HEK293 (cell line): ENCODE measurements around the gene PBRM1.
A peak's percentile ranks its signal among the peaks of the same experiment; 100 is the strongest.
"Not testable (repeated sequence)": the region's sequence is repeated elsewhere in the genome, so short reads cannot be mapped to it uniquely, and the experiment has no call there.

ENCODE experiments used
- CTCF ChIA-PET: fragments of 350-600 bp; formaldehyde crosslinking; extraction: SDS; loops from one replicate; lab custom pipeline; 2021; ENCODE audit warnings: antibody characterized with exemption; lab: Yijun Ruan, JAX
- POLR2A ChIA-PET: fragments of 300-600 bp; formaldehyde crosslinking; extraction: SDS; loops from one replicate; lab custom pipeline; 2020; ENCODE audit warnings: antibody characterized with exemption, inconsistent platforms; lab: Yijun Ruan, JAX
- H3K27ac ChIP-seq: fragments of 200-500 bp; sonication (Bioruptor generic); 2 replicates; pipeline ENCODE4 v1.5.1; 2014; ENCODE audit warnings: low read depth, low read length, control low read depth, inconsistent platforms; ENCODE audit errors: extremely low read depth
- H3K36me3 ChIP-seq, 2 experiments: fragments of 200-500 bp in 1 of 2; sonication (Bioruptor generic) in 1 of 2; 1 replicate in 1 of 2; 2 replicates in 1 of 2; pipeline ENCODE4 v1.5.1; 2014 to 2017; ENCODE audit warnings: inconsistent platforms in 2 of 2, low read length in 2 of 2; ENCODE audit not compliant: control insufficient read depth in 2 of 2, insufficient read depth in 1 of 2
- H3K4me1 ChIP-seq: fragments of 200-500 bp; sonication (Bioruptor generic); 2 replicates; pipeline ENCODE4 v1.5.1; 2014; ENCODE audit warnings: mild to moderate bottlenecking, low read length, inconsistent platforms; ENCODE audit not compliant: control insufficient read depth, insufficient read depth
- H3K4me3 ChIP-seq: 2 replicates; pipeline ENCODE4 v1.5.1; 2011; ENCODE audit warnings: low read depth, mild to moderate bottlenecking, control low read depth, low read length, moderate library complexity
- H3K9me3 ChIP-seq: fragments of 200-500 bp; sonication (Bioruptor generic); 2 replicates; pipeline ENCODE4 v1.5.1; 2014; ENCODE audit warnings: low read depth, low read length, inconsistent platforms; ENCODE audit not compliant: control insufficient read depth, insufficient read depth
- EGR2 ChIP-seq: fragments of 450-650 bp; formaldehyde crosslinking; IDR thresholded peaks from 2 replicates; pipeline ENCODE4 v1.5.1; 2016; ENCODE audit warnings: low read depth, missing biosample characterization, missing genetic modification characterization
- GLI4 ChIP-seq: fragments of 450-650 bp; formaldehyde crosslinking; IDR thresholded peaks from 2 replicates; pipeline ENCODE4 v1.5.1; 2016; ENCODE audit warnings: missing biosample characterization, missing genetic modification characterization
- HOXA7 ChIP-seq: sonication (generic); formaldehyde crosslinking; IDR thresholded peaks from 2 replicates; pipeline ENCODE4 v1.8.1; 2022; ENCODE audit warnings: missing genetic modification reagents, borderline replicate concordance
- OSR2 ChIP-seq: fragments of 450-650 bp; formaldehyde crosslinking; IDR thresholded peaks from 2 replicates; pipeline ENCODE4 v1.5.1; 2016; ENCODE audit warnings: missing biosample characterization, missing genetic modification characterization
- OVOL3 ChIP-seq: fragments of 450-650 bp; formaldehyde crosslinking; IDR thresholded peaks from 2 replicates; pipeline ENCODE4 v1.5.1; 2016; ENCODE audit warnings: missing biosample characterization, missing genetic modification characterization
- RBAK ChIP-seq: fragments of 450-650 bp; formaldehyde crosslinking; IDR thresholded peaks from 2 replicates; pipeline ENCODE4 v1.5.1; 2016; ENCODE audit warnings: missing biosample characterization, missing genetic modification characterization
- ZBTB1 ChIP-seq: fragments of 450-650 bp; formaldehyde crosslinking; IDR thresholded peaks from 2 replicates; pipeline ENCODE4 v1.5.1; 2016; ENCODE audit warnings: missing biosample characterization, missing genetic modification characterization
- ZFP41 ChIP-seq: fragments of 450-650 bp; formaldehyde crosslinking; IDR thresholded peaks from 2 replicates; pipeline ENCODE4 v1.5.1; 2016; ENCODE audit warnings: missing biosample characterization, missing genetic modification characterization, borderline replicate concordance
- ZFP69B ChIP-seq: fragments of 450-650 bp; formaldehyde crosslinking; IDR thresholded peaks from 2 replicates; pipeline ENCODE4 v1.5.1; 2016; ENCODE audit warnings: missing biosample characterization, missing genetic modification characterization
- ZNF121 ChIP-seq: fragments of 450-650 bp; formaldehyde crosslinking; IDR thresholded peaks from 2 replicates; pipeline ENCODE4 v1.5.1; 2016; ENCODE audit warnings: missing biosample characterization, missing genetic modification characterization
- ZNF138 ChIP-seq: fragments of 450-650 bp; formaldehyde crosslinking; IDR thresholded peaks from 2 replicates; pipeline ENCODE4 v1.5.1; 2016; ENCODE audit warnings: missing biosample characterization, missing genetic modification characterization, borderline replicate concordance
- ZNF16 ChIP-seq: fragments of 450-650 bp; formaldehyde crosslinking; IDR thresholded peaks from 2 replicates; pipeline ENCODE4 v1.5.1; 2016; ENCODE audit warnings: low read depth, missing biosample characterization, missing genetic modification characterization
- ZNF174 ChIP-seq: fragments of 450-650 bp; formaldehyde crosslinking; IDR thresholded peaks from 2 replicates; pipeline ENCODE4 v1.5.0; 2017; ENCODE audit warnings: missing biosample characterization, mild to moderate bottlenecking, missing genetic modification characterization
- ZNF175 ChIP-seq: fragments of 450-650 bp; formaldehyde crosslinking; IDR thresholded peaks from 2 replicates; pipeline ENCODE4 v1.5.1; 2016; ENCODE audit warnings: missing biosample characterization, missing genetic modification characterization
- ZNF221 ChIP-seq: fragments of 450-650 bp; formaldehyde crosslinking; IDR thresholded peaks from 2 replicates; pipeline ENCODE4 v1.5.1; 2017; ENCODE audit warnings: missing biosample characterization, missing genetic modification characterization, borderline replicate concordance
- ZNF416 ChIP-seq: fragments of 450-650 bp; formaldehyde crosslinking; IDR thresholded peaks from 2 replicates; pipeline ENCODE4 v1.5.1; 2016; ENCODE audit warnings: missing biosample characterization, missing genetic modification characterization
- ZNF426 ChIP-seq: fragments of 450-650 bp; formaldehyde crosslinking; IDR thresholded peaks from 2 replicates; pipeline ENCODE4 v1.5.1; 2017; ENCODE audit warnings: missing biosample characterization, missing genetic modification characterization, mild to moderate bottlenecking, inconsistent platforms, moderate library complexity
- ZNF610 ChIP-seq: fragments of 450-650 bp; formaldehyde crosslinking; IDR thresholded peaks from 2 replicates; pipeline ENCODE4 v1.5.1; 2016; ENCODE audit warnings: missing biosample characterization, missing genetic modification characterization, borderline replicate concordance
- ZSCAN23 ChIP-seq: fragments of 450-650 bp; formaldehyde crosslinking; IDR thresholded peaks from 2 replicates; pipeline ENCODE4 v1.5.1; 2016; ENCODE audit warnings: missing biosample characterization, missing genetic modification characterization
- TF ChIP-seq, protein P1 (sequence below): fragments of 450-650 bp; formaldehyde crosslinking; IDR thresholded peaks from 2 replicates; pipeline ENCODE4 v1.5.1; 2016; ENCODE audit warnings: missing biosample characterization, missing genetic modification characterization
- TF ChIP-seq, protein P2 (sequence below): fragments of 450-650 bp; formaldehyde crosslinking; IDR thresholded peaks from 2 replicates; pipeline ENCODE4 v1.5.1; 2016; ENCODE audit warnings: missing biosample characterization, missing genetic modification characterization
- TF ChIP-seq, protein P3 (sequence below): fragments of 450-650 bp; formaldehyde crosslinking; IDR thresholded peaks from 2 replicates; pipeline ENCODE4 v1.5.1; 2016; ENCODE audit warnings: missing biosample characterization, missing genetic modification characterization
- TF ChIP-seq, protein P4 (sequence below): fragments of 450-650 bp; formaldehyde crosslinking; IDR thresholded peaks from 2 replicates; pipeline ENCODE4 v1.5.1; 2016; ENCODE audit warnings: missing biosample characterization, missing genetic modification characterization

PBRM1 gene

DNA sequence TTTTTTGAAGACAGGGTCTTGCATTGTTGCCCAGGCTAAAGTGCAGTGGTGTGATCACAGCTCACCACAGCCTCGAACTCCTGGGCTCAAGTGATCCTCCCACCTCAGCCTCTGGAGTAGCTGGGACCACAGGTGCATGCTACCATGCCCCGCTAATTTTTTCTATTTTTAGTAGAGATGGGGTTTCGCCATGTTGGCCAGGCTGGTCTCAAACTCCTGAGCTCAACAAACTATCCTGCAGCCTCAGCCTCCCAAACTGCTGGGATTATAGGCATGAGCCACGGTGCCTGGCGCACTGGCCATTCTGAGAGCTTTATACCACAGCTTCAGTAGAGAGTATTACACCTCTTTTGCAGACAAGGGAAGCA lies 159.1 kb downstream of the PBRM1 start:
- peaks cover 0 to 80% of the 10 kb centered on the region in 2 experiments; a peak in 1 of 3 replicates for H3K36me3 ChIP-seq
- H3K9me3 ChIP-seq, H3K4me1 ChIP-seq, H3K27ac ChIP-seq, H3K4me3 ChIP-seq: not testable (repeated sequence)
- peak; percentile 72 for TF ChIP-seq ZNF121 (tag by site-specific recombination)
- ChIA-PET CTCF (interaction anchor here (0.8 to 1.2 kb wide), 3 partner anchors 77 to 114 kb away, joined by 3 to 6 read pairs (median 3); no protein-coding TSS in a partner anchor), POLR2A (interaction anchor here (0.9 to 1.7 kb wide), 3 partner anchors 10 to 15 kb away, joined by 3 to 5 read pairs (median 3); partner anchors contain the start of gene UQCC5)

DNA sequence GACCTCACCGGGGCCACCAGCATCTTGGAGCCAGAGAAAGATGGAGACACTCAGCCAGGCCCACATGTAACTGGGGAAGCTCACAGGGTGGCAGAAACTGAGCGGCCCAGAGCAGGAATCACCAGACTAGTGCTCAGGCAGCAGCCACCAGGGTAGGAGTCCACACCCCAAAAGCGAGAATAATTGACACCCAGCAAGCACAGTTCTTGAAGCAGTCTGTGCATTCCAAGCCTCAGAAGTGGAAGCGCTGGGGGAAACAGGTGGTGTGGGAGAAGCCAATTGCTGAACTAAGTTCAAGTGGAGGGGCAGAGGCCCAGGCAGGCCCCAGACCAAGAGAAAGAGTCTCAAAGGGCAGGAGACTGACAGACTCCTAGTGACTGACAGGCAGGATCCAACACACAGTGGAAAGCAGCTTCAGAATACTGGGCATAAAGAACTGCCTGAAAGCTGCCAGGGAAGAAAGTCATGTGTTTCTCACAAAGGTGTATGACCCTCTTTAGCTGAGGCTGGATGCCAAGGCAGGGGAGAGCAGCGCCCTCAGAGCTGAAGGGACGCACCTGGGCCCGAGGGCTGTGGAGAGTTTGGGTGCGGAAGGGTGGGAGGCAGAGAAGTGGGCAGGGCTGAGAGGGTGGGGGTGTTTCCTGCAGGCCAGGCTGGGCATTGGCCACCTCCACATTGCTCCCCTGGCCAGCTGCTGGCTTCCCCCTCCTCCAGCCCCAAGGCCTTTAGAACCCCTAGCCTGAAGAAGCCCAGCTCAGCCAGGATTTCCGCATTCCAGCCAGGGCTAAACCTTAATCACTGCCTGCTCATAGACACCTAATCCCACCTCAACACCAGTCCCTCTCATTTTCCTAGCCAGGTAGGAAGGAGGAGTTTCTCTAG lies 159.8 kb downstream of the PBRM1 start:
- POLR2A ChIA-PET = interaction anchor here (0.9 to 1.7 kb wide), 3 partner anchors 10 to 16 kb away, joined by 3 to 5 read pairs (median 3); partner anchors contain the start of gene UQCC5
- CTCF ChIA-PET = interaction anchor here (1.2 kb wide), 2 partner anchors 78 to 114 kb away, joined by 3 to 6 read pairs; no protein-coding TSS in a partner anchor
- Histone ChIP-seq H3K9me3 (no peaks in the 10 kb centered on the region), H3K27ac (no peak overlapping the region), H3K4me1 (no peaks in the 10 kb centered on the region), H3K36me3 (peaks cover 0 to 74% of the 10 kb centered on the region in 2 experiments; a peak in 1 of 3 replicates), H3K4me3 (no peak overlapping the region)
- TF ChIP-seq ZFP69B = no peak
- TF ChIP-seq, protein P1, sequence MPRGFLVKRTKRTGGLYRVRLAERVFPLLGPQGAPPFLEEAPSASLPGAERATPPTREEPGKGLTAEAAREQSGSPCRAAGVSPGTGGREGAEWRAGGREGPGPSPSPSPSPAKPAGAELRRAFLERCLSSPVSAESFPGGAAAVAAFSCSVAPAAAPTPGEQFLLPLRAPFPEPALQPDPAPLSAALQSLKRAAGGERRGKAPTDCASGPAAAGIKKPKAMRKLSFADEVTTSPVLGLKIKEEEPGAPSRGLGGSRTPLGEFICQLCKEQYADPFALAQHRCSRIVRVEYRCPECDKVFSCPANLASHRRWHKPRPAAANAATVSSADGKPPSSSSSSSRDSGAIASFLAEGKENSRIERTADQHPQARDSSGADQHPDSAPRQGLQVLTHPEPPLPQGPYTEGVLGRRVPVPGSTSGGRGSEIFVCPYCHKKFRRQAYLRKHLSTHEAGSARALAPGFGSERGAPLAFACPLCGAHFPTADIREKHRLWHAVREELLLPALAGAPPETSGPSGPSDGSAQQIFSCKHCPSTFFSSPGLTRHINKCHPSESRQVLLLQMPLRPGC (tag by site-specific recombination) = no peak
- TF ChIP-seq ZNF16 (tag by site-specific recombination) = no peak
- TF ChIP-seq ZNF138 (tag by site-specific recombination) = no peak
- no peak for TF ChIP-seq ZNF610 (tag by site-specific recombination)
- no peak for TF ChIP-seq RBAK (tag by site-specific recombination)
- TF ChIP-seq GLI4 (tag by site-specific recombination) = no peak
- TF ChIP-seq, protein P2, sequence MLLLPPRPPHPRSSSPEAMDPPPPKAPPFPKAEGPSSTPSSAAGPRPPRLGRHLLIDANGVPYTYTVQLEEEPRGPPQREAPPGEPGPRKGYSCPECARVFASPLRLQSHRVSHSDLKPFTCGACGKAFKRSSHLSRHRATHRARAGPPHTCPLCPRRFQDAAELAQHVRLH (tag by site-specific recombination) = no peak
- no peak for TF ChIP-seq ZNF221 (tag by site-specific recombination)

DNA sequence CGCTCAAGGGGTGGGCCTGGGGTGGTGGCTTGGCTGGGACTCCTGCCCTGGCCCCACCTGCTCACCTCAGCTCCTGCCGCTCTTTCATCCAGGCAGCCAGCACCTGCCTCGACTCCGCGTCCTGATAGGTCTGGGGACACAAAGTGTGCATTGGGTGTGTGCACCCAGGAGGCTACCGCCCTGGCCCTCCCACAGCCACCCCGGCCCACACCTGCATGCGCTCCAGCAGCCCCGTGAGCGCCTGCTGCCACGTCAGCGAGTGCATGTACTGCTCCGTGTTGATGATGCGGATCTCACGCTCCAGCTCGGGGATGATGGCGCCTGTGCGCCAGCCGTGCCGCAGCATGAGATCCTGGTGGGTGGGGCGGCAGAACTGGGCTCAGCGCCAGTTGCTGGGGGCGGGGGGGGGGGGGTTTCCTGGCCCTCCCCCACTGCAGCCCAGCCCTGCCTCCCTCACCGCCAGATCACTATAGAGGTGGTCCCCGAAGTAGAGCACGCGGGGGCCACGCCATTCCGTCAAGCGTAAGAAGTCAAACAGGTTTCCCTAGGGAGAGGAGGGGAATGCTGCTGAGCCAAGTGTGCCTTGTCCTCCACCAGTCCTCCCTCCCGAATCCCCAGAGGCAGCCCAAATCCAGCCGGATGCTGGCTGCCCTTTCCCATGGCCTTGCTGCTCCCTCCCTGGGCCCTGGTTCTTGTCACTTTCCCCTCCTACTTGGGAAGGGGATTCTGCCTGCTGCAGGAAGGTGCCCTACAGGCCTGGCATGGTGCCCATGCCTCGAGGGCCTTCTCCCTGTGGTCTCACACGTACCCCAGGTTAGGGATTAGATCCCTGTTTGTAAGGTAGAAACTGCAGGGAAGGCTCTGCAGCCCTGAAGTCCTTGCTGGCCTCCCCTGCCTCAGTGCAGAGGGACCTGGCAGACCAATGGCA lies 160.7 kb downstream of the PBRM1 start:
- no peaks in the 10 kb centered on the region for H3K4me1 ChIP-seq
- POLR2A ChIA-PET = no interaction called here
- H3K4me3 ChIP-seq = no peak overlapping the region
- peaks cover 0 to 66% of the 10 kb centered on the region in 2 experiments; a peak in 1 of 3 replicates for H3K36me3 ChIP-seq
- CTCF ChIA-PET = no interaction called here
- H3K27ac ChIP-seq = no peak overlapping the region; the same call in 1 of the 2 replicates
- H3K9me3 ChIP-seq = no peaks in the 10 kb centered on the region
- no peak for TF ChIP-seq ZNF174 (tag by site-specific recombination)
- TF ChIP-seq EGR2 (tag by site-specific recombination) = no peak
- no peak for TF ChIP-seq ZNF426
- TF ChIP-seq ZNF416 (tag by site-specific recombination) = no peak
- TF ChIP-seq OSR2 (tag by site-specific recombination) = no peak
- TF ChIP-seq ZSCAN23 (tag by site-specific recombination) = no peak
- TF ChIP-seq ZBTB1 = no peak
- TF ChIP-seq, protein P3, sequence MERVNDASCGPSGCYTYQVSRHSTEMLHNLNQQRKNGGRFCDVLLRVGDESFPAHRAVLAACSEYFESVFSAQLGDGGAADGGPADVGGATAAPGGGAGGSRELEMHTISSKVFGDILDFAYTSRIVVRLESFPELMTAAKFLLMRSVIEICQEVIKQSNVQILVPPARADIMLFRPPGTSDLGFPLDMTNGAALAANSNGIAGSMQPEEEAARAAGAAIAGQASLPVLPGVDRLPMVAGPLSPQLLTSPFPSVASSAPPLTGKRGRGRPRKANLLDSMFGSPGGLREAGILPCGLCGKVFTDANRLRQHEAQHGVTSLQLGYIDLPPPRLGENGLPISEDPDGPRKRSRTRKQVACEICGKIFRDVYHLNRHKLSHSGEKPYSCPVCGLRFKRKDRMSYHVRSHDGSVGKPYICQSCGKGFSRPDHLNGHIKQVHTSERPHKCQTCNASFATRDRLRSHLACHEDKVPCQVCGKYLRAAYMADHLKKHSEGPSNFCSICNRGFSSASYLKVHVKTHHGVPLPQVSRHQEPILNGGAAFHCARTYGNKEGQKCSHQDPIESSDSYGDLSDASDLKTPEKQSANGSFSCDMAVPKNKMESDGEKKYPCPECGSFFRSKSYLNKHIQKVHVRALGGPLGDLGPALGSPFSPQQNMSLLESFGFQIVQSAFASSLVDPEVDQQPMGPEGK (tag by site-specific recombination) = no peak
- no peak for TF ChIP-seq OVOL3 (tag by site-specific recombination)
- TF ChIP-seq HOXA7 (CRISPR knock-in tag) = no peak
- no peak for TF ChIP-seq ZFP41 (tag by site-specific recombination)
- TF ChIP-seq, protein P4, sequence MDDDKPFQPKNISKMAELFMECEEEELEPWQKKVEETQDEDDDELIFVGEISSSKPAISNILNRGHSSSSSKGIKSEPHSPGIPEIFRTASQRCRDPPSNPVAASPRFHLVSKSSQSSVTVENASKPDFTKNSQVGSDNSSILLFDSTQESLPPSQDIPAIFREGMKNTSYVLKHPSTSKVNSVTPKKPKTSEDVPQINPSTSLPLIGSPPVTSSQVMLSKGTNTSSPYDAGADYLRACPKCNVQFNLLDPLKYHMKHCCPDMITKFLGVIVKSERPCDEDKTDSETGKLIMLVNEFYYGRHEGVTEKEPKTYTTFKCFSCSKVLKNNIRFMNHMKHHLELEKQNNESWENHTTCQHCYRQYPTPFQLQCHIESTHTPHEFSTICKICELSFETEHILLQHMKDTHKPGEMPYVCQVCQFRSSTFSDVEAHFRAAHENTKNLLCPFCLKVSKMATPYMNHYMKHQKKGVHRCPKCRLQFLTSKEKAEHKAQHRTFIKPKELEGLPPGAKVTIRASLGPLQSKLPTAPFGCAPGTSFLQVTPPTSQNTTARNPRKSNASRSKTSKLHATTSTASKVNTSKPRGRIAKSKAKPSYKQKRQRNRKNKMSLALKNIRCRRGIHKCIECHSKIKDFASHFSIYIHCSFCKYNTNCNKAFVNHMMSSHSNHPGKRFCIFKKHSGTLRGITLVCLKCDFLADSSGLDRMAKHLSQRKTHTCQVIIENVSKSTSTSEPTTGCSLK = no peak
- TF ChIP-seq ZNF175 (tag by site-specific recombination) = no peak
